Endothelial cell (in vitro differentiated cells): ENCODE data around the gene OR4Q3. TPM values are rescaled to one million over a fixed set of nuclear protein-coding genes. Genes with fewer than 3 reads are reported as not detected.
"Not testable (repeated sequence)": the region's sequence is repeated elsewhere in the genome, so short reads cannot be mapped to it uniquely, and the experiment has no call there.

Experiments
- DNase-seq: peaks from one replicate; pipeline ENCODE4 v3.0.0; 2021; ENCODE audit warnings: low spot score
- H3K27ac Mint-ChIP-seq: one replicate; pipeline ENCODE4 v1.8.0; 2021; ENCODE audit warnings: mixed read lengths, inconsistent platforms; ENCODE audit not compliant: unreplicated experiment
- H3K27me3 Mint-ChIP-seq: one replicate; pipeline ENCODE4 v1.8.0; 2021; ENCODE audit warnings: mild to moderate bottlenecking, moderate library complexity, mixed read lengths, inconsistent platforms; ENCODE audit not compliant: unreplicated experiment
- H3K36me3 Mint-ChIP-seq: one replicate; pipeline ENCODE4 v1.8.0; 2021; ENCODE audit warnings: mild to moderate bottlenecking, low read depth, mixed read lengths, inconsistent platforms; ENCODE audit not compliant: unreplicated experiment
- H3K4me1 Mint-ChIP-seq: one replicate; pipeline ENCODE4 v1.8.0; 2021; ENCODE audit warnings: mild to moderate bottlenecking, mixed read lengths, inconsistent platforms; ENCODE audit not compliant: unreplicated experiment
- H3K4me3 Mint-ChIP-seq: one replicate; pipeline ENCODE4 v1.8.0; 2021; ENCODE audit warnings: mild to moderate bottlenecking, mixed read lengths, inconsistent platforms; ENCODE audit not compliant: unreplicated experiment
- H3K9me3 Mint-ChIP-seq: one replicate; pipeline ENCODE4 v1.8.0; 2021; ENCODE audit warnings: mixed read lengths, inconsistent platforms; ENCODE audit not compliant: unreplicated experiment
- CTCF ChIP-seq: fragments of 200-600 bp; sonication (generic); IDR thresholded peaks from one replicate; pipeline ENCODE4 v1.5.0; 2021; ENCODE audit warnings: antibody characterized with exemption; ENCODE audit not compliant: unreplicated experiment
- total RNA-seq: library from RNA; stranded (reverse); fragmentation: NEBNext Ultra II Directional; extraction: Animal tissue kit (Norgen Biotek cat#: 25700); gene quantifications from one replicate; pipeline ENCODE4 v1.2.1, GENCODE V29; 2021; ENCODE audit not compliant: unreplicated experiment

Gene OR4Q3
- total RNA-seq, 1 donor from 2014 or later, result not detected

- DNase-seq, result no peak
- H3K4me3 Mint-ChIP-seq, result peak overlapping the region; percentile 13
- H3K27me3 Mint-ChIP-seq, result no peaks in the 10 kb centered on the region
- no peak overlapping the region for H3K27ac Mint-ChIP-seq
- H3K4me1 Mint-ChIP-seq, result no peaks in the 10 kb centered on the region
- H3K9me3 Mint-ChIP-seq, result peaks cover 48% of the 10 kb centered on the region
- H3K36me3 Mint-ChIP-seq, result peaks cover 4% of the 10 kb centered on the region
- TF ChIP-seq CTCF, result no peak
These were observed 28.6 kb downstream of the OR4Q3 start for GRCh38 chr14:19771895-19772430.

- not testable (repeated sequence) for H3K36me3 Mint-ChIP-seq, DNase-seq, H3K4me1 Mint-ChIP-seq, H3K27me3 Mint-ChIP-seq, H3K27ac Mint-ChIP-seq
- Mint-ChIP-seq H3K9me3 (peaks cover 52% of the 10 kb centered on the region), H3K4me3 (peak overlapping the region; percentile 13)
These were observed 29.1 kb downstream of the OR4Q3 start for GRCh38 chr14:19772454-19772853.

GRCh38 chr14:19773204-19773603 is 29.8 kb downstream of the OR4Q3 start, which contains the start of gene OR4M1:
Gene OR4M1, plus strand, starts transcription at chr14:19773504. Its CDS starts 6,819 bp downstream, at chr14:19780323.
- H3K27ac Mint-ChIP-seq, H3K4me1 Mint-ChIP-seq, H3K27me3 Mint-ChIP-seq, DNase-seq, H3K36me3 Mint-ChIP-seq: not testable (repeated sequence)
- peak within 1 kb of the TSS; percentile 13 for H3K4me3 Mint-ChIP-seq
- H3K9me3 Mint-ChIP-seq, result peaks cover 50% of the 10 kb centered on the region

- H3K27me3 Mint-ChIP-seq, result no peaks in the 10 kb centered on the region
- H3K36me3 Mint-ChIP-seq, result peaks cover 4% of the 10 kb centered on the region
- peaks cover 42% of the 10 kb centered on the region for H3K9me3 Mint-ChIP-seq
- DNase-seq, result no peak
- H3K4me1 Mint-ChIP-seq, result no peaks in the 10 kb centered on the region
- no peak overlapping the region for H3K4me3 Mint-ChIP-seq
- no peak overlapping the region for H3K27ac Mint-ChIP-seq
- no peak for TF ChIP-seq CTCF
These were observed 32.2 kb downstream of the OR4Q3 start for GRCh38 chr14:19775587-19775986.

GRCh38 chr14:19785848-19786247 is 42.5 kb downstream of the OR4Q3 start:
- not testable (repeated sequence) for DNase-seq, H3K36me3 Mint-ChIP-seq, H3K27ac Mint-ChIP-seq, H3K27me3 Mint-ChIP-seq, H3K4me1 Mint-ChIP-seq, H3K4me3 Mint-ChIP-seq
- H3K9me3 Mint-ChIP-seq, result peaks cover 14% of the 10 kb centered on the region

GRCh38 chr14:19787318-19787717 is 43.9 kb downstream of the OR4Q3 start:
- not testable (repeated sequence) for H3K36me3 Mint-ChIP-seq, H3K27ac Mint-ChIP-seq, H3K4me1 Mint-ChIP-seq

GRCh38 chr14:19788150-19788549 is 44.8 kb downstream of the OR4Q3 start:
- not testable (repeated sequence) for H3K4me3 Mint-ChIP-seq, H3K9me3 Mint-ChIP-seq, H3K27ac Mint-ChIP-seq, H3K36me3 Mint-ChIP-seq, H3K4me1 Mint-ChIP-seq, H3K27me3 Mint-ChIP-seq, DNase-seq

More at GRCh38 chr14:19787318-19787717, 43.9 kb downstream of the OR4Q3 start:
- not testable (repeated sequence) for H3K4me3 Mint-ChIP-seq, H3K27me3 Mint-ChIP-seq, DNase-seq
- H3K9me3 Mint-ChIP-seq, result peaks cover 12% of the 10 kb centered on the region

GRCh38 chr14:19796520-19797108 is 53.2 kb downstream of the OR4Q3 start:
- not testable (repeated sequence) for H3K36me3 Mint-ChIP-seq, DNase-seq, H3K4me1 Mint-ChIP-seq, H3K27me3 Mint-ChIP-seq, H3K27ac Mint-ChIP-seq, H3K4me3 Mint-ChIP-seq
- peaks cover 17% of the 10 kb centered on the region for H3K9me3 Mint-ChIP-seq
